T-helper 2 cell treated with Interferon-gamma antibody and Interleukin-4, amounts not matched to agents 5 μg/mL and 100 μg/mL, for 36 hours (primary cell): ENCODE results near the gene TLR7.

Experiments
- DNase-seq: peaks from one replicate; pipeline ENCODE4 v3.0.0; 2021; ENCODE audit warnings: low spot score
- H3K27ac Mint-ChIP-seq: one replicate; pipeline ENCODE4 v1.8.0; 2021; ENCODE audit warnings: mild to moderate bottlenecking, mixed read lengths
- H3K27me3 Mint-ChIP-seq: one replicate; pipeline ENCODE4 v1.8.0; 2021; ENCODE audit warnings: low read depth, mixed read lengths
- H3K36me3 Mint-ChIP-seq: one replicate; pipeline ENCODE4 v1.8.0; 2021; ENCODE audit warnings: low read depth, mixed read lengths
- H3K4me1 Mint-ChIP-seq: one replicate; pipeline ENCODE4 v1.8.0; 2021; ENCODE audit warnings: low read depth, mixed read lengths
- H3K4me3 Mint-ChIP-seq: one replicate; pipeline ENCODE4 v1.8.0; 2022; ENCODE audit warnings: mild to moderate bottlenecking, moderate library complexity, mixed read lengths
- H3K9me3 Mint-ChIP-seq: one replicate; pipeline ENCODE4 v1.8.0; 2021; ENCODE audit warnings: mixed read lengths

The TLR7 gene

GRCh38 chrX:12874581-12874980 is 7.7 kb downstream of the TLR7 start:
- Mint-ChIP-seq H3K4me3 (no peak overlapping the region), H3K4me1 (no peaks in the 10 kb centered on the region), H3K27me3 (no peaks in the 10 kb centered on the region), H3K36me3 (no peaks in the 10 kb centered on the region), H3K27ac (no peak overlapping the region), H3K9me3 (no peaks in the 10 kb centered on the region)
- DNase-seq: no peak

- no peak overlapping the region for H3K27ac Mint-ChIP-seq
- H3K27me3 Mint-ChIP-seq: peaks cover 4% of the 10 kb centered on the region
- no peaks in the 10 kb centered on the region for H3K4me1 Mint-ChIP-seq
- no peaks in the 10 kb centered on the region for H3K36me3 Mint-ChIP-seq
- DNase-seq: no peak
- no peaks in the 10 kb centered on the region for H3K9me3 Mint-ChIP-seq
- no peak overlapping the region for H3K4me3 Mint-ChIP-seq
These were observed 10.5 kb downstream of the TLR7 start for GRCh38 chrX:12877386-12877785.

GRCh38 chrX:12878536-12878935 is 11.7 kb downstream of the TLR7 start:
- no peak overlapping the region for H3K27ac Mint-ChIP-seq
- H3K36me3 Mint-ChIP-seq: no peaks in the 10 kb centered on the region
- DNase-seq: no peak
- peaks cover 9% of the 10 kb centered on the region for H3K27me3 Mint-ChIP-seq
- H3K4me3 Mint-ChIP-seq: no peak overlapping the region
- H3K9me3 Mint-ChIP-seq: no peaks in the 10 kb centered on the region
- no peaks in the 10 kb centered on the region for H3K4me1 Mint-ChIP-seq

GRCh38 chrX:12881914-12882313 is 15.0 kb downstream of the TLR7 start:
- H3K27ac Mint-ChIP-seq: no peak overlapping the region
- no peaks in the 10 kb centered on the region for H3K4me1 Mint-ChIP-seq
- no peak for DNase-seq
- H3K4me3 Mint-ChIP-seq: no peak overlapping the region
- no peaks in the 10 kb centered on the region for H3K9me3 Mint-ChIP-seq
- peaks cover 19% of the 10 kb centered on the region for H3K27me3 Mint-ChIP-seq
- H3K36me3 Mint-ChIP-seq: no peaks in the 10 kb centered on the region

GRCh38 chrX:12885508-12885907 is 18.6 kb downstream of the TLR7 start:
- H3K4me1 Mint-ChIP-seq: peaks cover 10% of the 10 kb centered on the region
- no peak overlapping the region for H3K27ac Mint-ChIP-seq
- no peaks in the 10 kb centered on the region for H3K9me3 Mint-ChIP-seq
- no peak for DNase-seq
- no peak overlapping the region for H3K4me3 Mint-ChIP-seq
- no peaks in the 10 kb centered on the region for H3K36me3 Mint-ChIP-seq
- H3K27me3 Mint-ChIP-seq: peaks cover 19% of the 10 kb centered on the region

- no peaks in the 10 kb centered on the region for H3K36me3 Mint-ChIP-seq
- H3K27ac Mint-ChIP-seq: no peak overlapping the region
- peaks cover 20% of the 10 kb centered on the region for H3K4me1 Mint-ChIP-seq
- H3K4me3 Mint-ChIP-seq: no peak overlapping the region
- H3K27me3 Mint-ChIP-seq: peaks cover 19% of the 10 kb centered on the region
- DNase-seq: no peak
- no peaks in the 10 kb centered on the region for H3K9me3 Mint-ChIP-seq
These were observed 19.7 kb downstream of the TLR7 start for GRCh38 chrX:12886545-12886944.

GRCh38 chrX:12887141-12887540 is 20.3 kb downstream of the TLR7 start:
- Mint-ChIP-seq H3K4me3 (no peak overlapping the region), H3K27ac (no peak overlapping the region)

GRCh38 chrX:12887767-12888166 is 20.9 kb downstream of the TLR7 start:
- Mint-ChIP-seq H3K4me3 (no peak overlapping the region), H3K27ac (no peak overlapping the region), H3K4me1 (peaks cover 28% of the 10 kb centered on the region), H3K9me3 (no peaks in the 10 kb centered on the region), H3K27me3 (peaks cover 15% of the 10 kb centered on the region), H3K36me3 (no peaks in the 10 kb centered on the region)
- DNase-seq: no peak

More at GRCh38 chrX:12887141-12887540, 20.3 kb downstream of the TLR7 start:
- no peak for DNase-seq
- peaks cover 15% of the 10 kb centered on the region for H3K27me3 Mint-ChIP-seq
- no peaks in the 10 kb centered on the region for H3K36me3 Mint-ChIP-seq
- H3K9me3 Mint-ChIP-seq: no peaks in the 10 kb centered on the region
- H3K4me1 Mint-ChIP-seq: peaks cover 22% of the 10 kb centered on the region

GRCh38 chrX:12890467-12890866 is 23.6 kb downstream of the TLR7 start:
- H3K9me3 Mint-ChIP-seq: no peaks in the 10 kb centered on the region
- H3K4me1 Mint-ChIP-seq: peaks cover 40% of the 10 kb centered on the region
- no peak for DNase-seq
- no peaks in the 10 kb centered on the region for H3K36me3 Mint-ChIP-seq
- peak overlapping the region; percentile 93 for H3K27ac Mint-ChIP-seq
- H3K27me3 Mint-ChIP-seq: peaks cover 6% of the 10 kb centered on the region
- peak overlapping the region; percentile 52 for H3K4me3 Mint-ChIP-seq

- H3K9me3 Mint-ChIP-seq: no peaks in the 10 kb centered on the region
- H3K4me3 Mint-ChIP-seq: peak overlapping the region; percentile 52
- H3K4me1 Mint-ChIP-seq: peaks cover 40% of the 10 kb centered on the region
- no peak for DNase-seq
- peaks cover 3% of the 10 kb centered on the region for H3K27me3 Mint-ChIP-seq
- H3K36me3 Mint-ChIP-seq: no peaks in the 10 kb centered on the region
- peak overlapping the region; percentile 93 for H3K27ac Mint-ChIP-seq
These were observed 24.3 kb downstream of the TLR7 start for GRCh38 chrX:12891171-12891570.

- Mint-ChIP-seq H3K4me3 (peak overlapping the region; percentile 54), H3K36me3 (no peaks in the 10 kb centered on the region), H3K27me3 (no peaks in the 10 kb centered on the region), H3K4me1 (peaks cover 40% of the 10 kb centered on the region), H3K27ac (peak overlapping the region; percentile 79), H3K9me3 (no peaks in the 10 kb centered on the region)
- DNase-seq: no peak
These were observed 25.1 kb downstream of the TLR7 start for GRCh38 chrX:12891915-12892506.

GRCh38 chrX:12892716-12893115 is 25.8 kb downstream of the TLR7 start:
- Mint-ChIP-seq H3K27ac (no peak overlapping the region), H3K4me1 (peaks cover 40% of the 10 kb centered on the region), H3K36me3 (no peaks in the 10 kb centered on the region), H3K27me3 (no peaks in the 10 kb centered on the region), H3K4me3 (no peak overlapping the region), H3K9me3 (no peaks in the 10 kb centered on the region)
- DNase-seq: no peak

- H3K27ac Mint-ChIP-seq: no peak overlapping the region
- H3K4me3 Mint-ChIP-seq: no peak overlapping the region
- no peaks in the 10 kb centered on the region for H3K36me3 Mint-ChIP-seq
- H3K4me1 Mint-ChIP-seq: peaks cover 44% of the 10 kb centered on the region
- peak; percentile 10 for DNase-seq
- H3K9me3 Mint-ChIP-seq: no peaks in the 10 kb centered on the region
- H3K27me3 Mint-ChIP-seq: no peaks in the 10 kb centered on the region
These were observed 27.5 kb downstream of the TLR7 start for GRCh38 chrX:12894074-12895030.

GRCh38 chrX:12895866-12896265 is 29.0 kb downstream of the TLR7 start:
- Mint-ChIP-seq H3K27ac (no peak overlapping the region), H3K4me3 (no peak overlapping the region), H3K4me1 (peaks cover 30% of the 10 kb centered on the region), H3K27me3 (no peaks in the 10 kb centered on the region), H3K36me3 (no peaks in the 10 kb centered on the region), H3K9me3 (no peaks in the 10 kb centered on the region)
- DNase-seq: no peak
